HUES48 (cell line): ENCODE results near the gene PHLPP1.

Experiments used
- H3K27ac ChIP-seq: one replicate; pipeline ENCODE4 v1.7.0; 2013; ENCODE audit warnings: low read depth, low read length, inconsistent platforms
- H3K27me3 ChIP-seq: 2 replicates; pipeline ENCODE4 v1.6.1; 2013; ENCODE audit warnings: mild to moderate bottlenecking, low read length; ENCODE audit not compliant: control insufficient read depth, insufficient read depth
- H3K36me3 ChIP-seq: 2 replicates; pipeline ENCODE4 v1.6.1; 2013; ENCODE audit warnings: low read length; ENCODE audit not compliant: control insufficient read depth, insufficient read depth
- H3K4me1 ChIP-seq: 2 replicates; pipeline ENCODE4 v1.6.1; 2013; ENCODE audit warnings: mild to moderate bottlenecking, low read length; ENCODE audit not compliant: control insufficient read depth, insufficient read depth
- H3K4me3 ChIP-seq: 2 replicates; pipeline ENCODE4 v1.5.1; 2013; ENCODE audit warnings: mild to moderate bottlenecking, low read depth, low read length
- H3K9ac ChIP-seq: 2 replicates; pipeline ENCODE4 v1.6.1; 2013; ENCODE audit warnings: mild to moderate bottlenecking, low read depth, low read length, moderate library complexity
- H3K9me3 ChIP-seq: 2 replicates; pipeline ENCODE4 v1.6.1; 2013; ENCODE audit warnings: low read length; ENCODE audit not compliant: control insufficient read depth, insufficient read depth

Gene PHLPP1

DNA sequence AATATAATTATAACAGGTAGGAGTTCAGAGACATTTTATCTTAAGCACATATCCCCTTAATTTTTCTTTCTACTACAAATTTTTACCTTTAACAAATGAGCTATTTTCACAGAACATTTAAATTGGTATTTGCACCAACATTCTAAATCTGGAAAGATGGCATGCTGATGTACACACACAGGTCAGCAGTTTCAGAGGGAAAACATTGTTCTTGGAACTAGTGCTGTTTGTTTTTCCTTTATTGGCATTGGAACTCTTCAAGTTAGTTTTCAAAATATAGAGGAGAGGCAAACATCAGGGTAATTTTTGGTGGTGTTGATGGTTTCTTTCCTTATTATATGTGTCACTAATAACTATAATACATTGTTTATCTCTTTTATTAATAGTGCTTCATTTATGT, 155.3 kb downstream of the PHLPP1 start:
- Histone ChIP-seq H3K4me1 (peaks cover 6% of the 10 kb centered on the region; the same call in 1 of the 2 replicates), H3K27me3 (no peaks in the 10 kb centered on the region), H3K9me3 (no peaks in the 10 kb centered on the region), H3K36me3 (peaks cover 4% of the 10 kb centered on the region; the same call in 1 of the 2 replicates), H3K27ac (no peak overlapping the region), H3K9ac (no peak overlapping the region), H3K4me3 (no peak overlapping the region)

DNA sequence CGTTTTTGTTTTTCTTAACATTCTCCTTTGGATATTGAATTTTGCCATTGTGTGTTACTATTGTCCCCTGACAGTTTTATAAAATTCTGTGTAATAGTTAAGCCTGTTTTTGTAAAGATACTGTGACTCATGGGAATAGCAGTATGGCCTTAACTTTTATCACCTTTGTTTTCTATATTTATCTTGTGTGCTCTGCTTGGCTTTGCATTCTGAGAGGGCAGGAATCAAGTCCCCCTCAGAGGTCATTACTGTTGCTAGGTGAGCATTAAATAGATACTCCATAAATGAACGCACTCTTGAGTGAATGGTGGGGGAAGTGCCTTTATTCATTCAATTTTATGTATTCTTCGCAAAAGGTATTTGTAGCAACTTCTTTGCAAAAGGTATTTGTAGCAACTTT, 160.0 kb downstream of the PHLPP1 start:
- H3K4me1 ChIP-seq, result peaks cover 46% of the 10 kb centered on the region
- H3K27ac ChIP-seq, result no peak overlapping the region
- no peak overlapping the region for H3K9ac ChIP-seq
- H3K4me3 ChIP-seq, result no peak overlapping the region
- no peaks in the 10 kb centered on the region for H3K36me3 ChIP-seq
- H3K27me3 ChIP-seq, result no peaks in the 10 kb centered on the region
- H3K9me3 ChIP-seq, result no peaks in the 10 kb centered on the region

DNA sequence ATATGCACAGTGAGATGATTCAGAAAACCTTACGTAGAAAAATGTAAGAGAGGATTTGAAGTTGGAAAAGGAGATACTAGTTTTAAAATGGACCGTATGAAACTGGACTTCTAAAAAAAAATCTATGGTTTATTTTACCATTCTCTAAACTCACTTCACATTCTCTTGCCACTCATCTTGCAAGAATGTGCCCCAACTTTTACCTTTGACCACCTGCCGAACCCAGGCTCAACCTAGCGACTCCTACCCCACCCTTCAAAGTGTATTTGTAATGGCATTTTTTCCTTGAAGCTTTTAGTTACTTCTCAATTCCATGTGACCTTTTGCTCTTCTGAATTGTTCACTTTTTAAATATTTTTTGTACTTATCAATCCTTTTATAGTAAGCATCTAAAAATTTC, 160.8 kb downstream of the PHLPP1 start:
- 0 out of 2 replicates have a peak overlapping the region, but pooled peaks have one; percentile 15 for H3K9ac ChIP-seq
- no peaks in the 10 kb centered on the region for H3K36me3 ChIP-seq
- H3K27me3 ChIP-seq, result no peaks in the 10 kb centered on the region
- no peaks in the 10 kb centered on the region for H3K9me3 ChIP-seq
- H3K27ac ChIP-seq, result peak overlapping the region; percentile 99
- no peak overlapping the region for H3K4me3 ChIP-seq
- peaks cover 47% of the 10 kb centered on the region for H3K4me1 ChIP-seq

DNA sequence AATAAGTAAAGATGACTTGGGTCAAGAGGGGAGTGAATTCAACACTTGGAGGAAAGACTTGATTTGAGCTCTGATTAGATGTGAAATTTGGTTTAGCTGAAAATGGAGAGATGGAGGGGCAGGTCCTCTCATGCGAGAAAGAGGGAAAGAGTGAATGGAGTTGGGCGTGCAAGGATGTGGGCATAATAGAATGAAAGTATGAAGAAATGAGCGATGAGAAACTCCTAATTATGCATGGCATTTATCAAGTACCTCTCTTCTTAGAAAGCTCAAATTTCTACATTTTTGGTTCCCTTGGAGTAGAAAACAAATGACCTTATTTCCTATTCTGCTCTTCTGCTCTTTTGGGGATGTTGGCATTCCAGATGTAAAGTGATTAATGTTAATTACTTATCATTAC, 161.5 kb downstream of the PHLPP1 start:
- Histone ChIP-seq H3K9me3 (no peaks in the 10 kb centered on the region), H3K27ac (peak overlapping the region; percentile 99), H3K4me3 (peak overlapping the region; percentile 12), H3K27me3 (no peaks in the 10 kb centered on the region), H3K9ac (peak overlapping the region; percentile 10; the same call in 1 of the 2 replicates), H3K36me3 (no peaks in the 10 kb centered on the region), H3K4me1 (peaks cover 53% of the 10 kb centered on the region)

DNA sequence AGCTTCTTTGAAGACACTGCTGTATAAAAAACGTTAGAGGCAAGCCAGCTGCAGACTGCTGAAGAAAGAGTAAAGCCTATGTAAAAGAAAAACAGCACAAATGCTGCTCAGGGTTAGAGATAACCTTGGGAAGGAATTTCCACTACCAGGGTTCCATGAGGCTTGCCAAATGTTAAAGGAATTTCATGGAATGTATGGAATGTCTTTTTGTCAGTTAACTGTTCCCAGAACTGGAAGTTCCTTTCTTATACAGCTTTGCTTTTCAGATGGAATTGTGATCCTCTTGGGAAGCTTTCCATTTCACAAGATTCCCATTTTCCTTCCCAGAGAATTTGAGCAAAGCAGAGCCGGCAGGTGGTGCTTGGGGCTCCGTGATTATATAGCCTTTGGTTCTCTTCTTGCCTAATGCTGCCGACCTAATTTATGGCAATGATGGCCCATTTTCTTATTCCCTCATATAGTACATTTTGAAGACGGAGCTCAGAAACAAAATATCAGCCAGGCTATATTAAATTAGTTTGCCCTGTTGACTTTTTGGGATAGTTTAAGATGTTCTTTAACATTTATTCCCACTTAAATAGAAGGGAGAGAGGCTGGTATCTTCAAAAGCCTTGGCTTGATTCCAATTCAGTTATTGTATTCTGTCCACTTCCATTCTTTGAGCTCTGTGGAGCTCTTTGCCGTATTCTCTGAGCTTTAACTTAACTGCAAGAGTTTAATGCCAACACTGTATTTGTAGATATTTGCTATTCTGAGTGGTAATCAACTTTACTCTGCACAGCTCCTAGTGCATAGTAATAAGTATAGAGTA, 162.3 kb downstream of the PHLPP1 start:
- H3K4me3 ChIP-seq, result peak overlapping the region; percentile 12; the same call in 1 of the 2 replicates
- no peaks in the 10 kb centered on the region for H3K9me3 ChIP-seq
- no peak overlapping the region for H3K9ac ChIP-seq
- H3K27ac ChIP-seq, result peak overlapping the region; percentile 99
- no peaks in the 10 kb centered on the region for H3K36me3 ChIP-seq
- peaks cover 56% of the 10 kb centered on the region for H3K4me1 ChIP-seq
- H3K27me3 ChIP-seq, result no peaks in the 10 kb centered on the region

DNA sequence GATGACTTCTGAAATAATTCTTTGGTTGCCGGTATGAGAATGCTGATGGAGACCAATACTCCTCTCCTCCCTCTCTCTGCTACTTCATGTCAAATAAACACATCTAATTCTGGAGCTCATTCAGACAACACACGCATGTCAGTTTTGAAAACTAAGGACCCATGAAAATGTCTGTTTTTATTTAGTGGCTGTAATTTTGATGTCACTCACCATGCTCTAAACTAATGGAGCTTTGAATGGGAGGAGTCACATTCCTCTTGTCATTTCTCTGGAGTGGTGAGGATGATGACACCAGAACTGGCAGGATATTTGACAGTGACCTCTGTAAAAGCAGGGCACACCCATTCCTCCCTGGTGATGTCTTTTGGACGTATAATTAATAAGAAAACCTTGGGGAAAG, 163.0 kb downstream of the PHLPP1 start:
- no peak overlapping the region for H3K4me3 ChIP-seq
- H3K36me3 ChIP-seq, result no peaks in the 10 kb centered on the region
- peak overlapping the region; percentile 99 for H3K27ac ChIP-seq
- H3K9me3 ChIP-seq, result no peaks in the 10 kb centered on the region
- no peaks in the 10 kb centered on the region for H3K27me3 ChIP-seq
- no peak overlapping the region for H3K9ac ChIP-seq
- H3K4me1 ChIP-seq, result peaks cover 61% of the 10 kb centered on the region

DNA sequence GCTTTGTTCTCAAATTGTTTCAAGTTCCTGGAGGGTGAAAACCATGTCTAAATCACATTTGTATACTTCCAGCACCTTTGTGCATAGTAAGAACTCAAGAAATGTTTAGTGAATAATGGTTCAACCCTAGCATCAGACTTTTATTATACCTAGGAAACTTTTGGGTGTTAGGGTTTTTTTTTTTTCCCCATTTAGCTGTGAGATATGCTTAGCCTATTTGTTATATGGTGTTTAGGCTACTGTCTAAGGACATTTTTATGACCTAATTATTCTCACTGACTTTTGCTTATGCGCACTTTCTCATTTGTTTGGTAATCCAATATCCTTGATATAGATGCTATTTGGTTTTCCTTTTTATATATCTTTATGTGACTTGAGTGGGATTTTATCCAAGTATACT, 164.7 kb downstream of the PHLPP1 start:
- Histone ChIP-seq H3K27ac (no peak overlapping the region), H3K9me3 (no peaks in the 10 kb centered on the region), H3K4me1 (peaks cover 71% of the 10 kb centered on the region), H3K4me3 (no peak overlapping the region), H3K9ac (no peak overlapping the region), H3K36me3 (no peaks in the 10 kb centered on the region), H3K27me3 (no peaks in the 10 kb centered on the region)

- Histone ChIP-seq H3K4me1 (peaks cover 67% of the 10 kb centered on the region), H3K9me3 (no peaks in the 10 kb centered on the region), H3K27ac (no peak overlapping the region), H3K9ac (no peak overlapping the region), H3K36me3 (no peaks in the 10 kb centered on the region), H3K4me3 (no peak overlapping the region), H3K27me3 (no peaks in the 10 kb centered on the region)
Observed at GRCh38 chr18:62880673-62881364, 165.5 kb downstream of the PHLPP1 start.

- no peak overlapping the region for H3K27ac ChIP-seq
- H3K27me3 ChIP-seq, result no peaks in the 10 kb centered on the region
- H3K36me3 ChIP-seq, result no peaks in the 10 kb centered on the region
- H3K4me3 ChIP-seq, result no peak overlapping the region
- peaks cover 61% of the 10 kb centered on the region for H3K4me1 ChIP-seq
- no peak overlapping the region for H3K9ac ChIP-seq
- H3K9me3 ChIP-seq, result no peaks in the 10 kb centered on the region
Observed at GRCh38 chr18:62881509-62882016, 166.2 kb downstream of the PHLPP1 start.

DNA sequence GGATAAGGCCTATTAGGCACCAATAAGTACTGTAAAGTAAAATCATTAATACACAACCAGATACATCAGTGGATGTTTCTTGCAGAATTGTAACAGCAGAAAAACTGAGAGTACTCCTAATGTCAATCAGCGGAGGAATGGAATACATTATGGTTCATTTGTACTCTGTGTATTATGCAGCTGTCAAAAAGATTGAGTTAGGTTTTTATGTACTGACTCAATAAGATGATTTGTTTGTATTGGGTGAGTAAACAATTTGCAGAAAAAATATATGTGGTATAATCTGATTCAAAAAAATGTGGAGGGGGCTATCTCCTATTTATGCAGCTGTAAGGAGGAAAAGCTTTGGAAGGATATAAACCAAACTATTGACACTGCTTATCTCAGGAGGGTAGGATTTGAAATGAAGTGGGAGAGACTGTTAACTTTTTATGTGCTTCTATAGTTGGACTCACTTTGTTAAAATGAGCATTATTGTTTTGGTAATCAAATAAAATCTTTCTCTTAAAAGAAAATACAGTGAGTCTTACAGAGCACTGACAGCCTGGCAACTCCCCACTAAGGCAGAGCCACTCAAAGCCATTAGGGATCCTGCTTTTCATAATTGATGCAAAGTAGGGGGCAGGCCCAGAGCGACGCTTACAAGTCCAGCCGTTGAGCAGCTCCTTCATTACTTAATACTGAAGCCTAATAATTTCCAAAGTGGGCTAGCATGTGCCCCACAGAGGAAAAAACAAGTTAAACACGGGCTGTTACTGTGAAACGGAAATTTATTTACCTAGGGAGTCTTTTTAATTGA, 168.8 kb downstream of the PHLPP1 start:
- H3K4me1 ChIP-seq, result peaks cover 36% of the 10 kb centered on the region
- no peak overlapping the region for H3K9ac ChIP-seq
- H3K4me3 ChIP-seq, result no peak overlapping the region
- H3K9me3 ChIP-seq, result no peaks in the 10 kb centered on the region
- H3K27ac ChIP-seq, result no peak overlapping the region
- no peaks in the 10 kb centered on the region for H3K27me3 ChIP-seq
- H3K36me3 ChIP-seq, result no peaks in the 10 kb centered on the region
